MM.1S (cell line): ENCODE results near the gene CST8.

Experiments
- DNase-seq: peaks from one replicate; pipeline ENCODE4 v3.0.0-alpha.2; 2015
- H2AFZ ChIP-seq: fragments of 300-600 bp; sonication (generic); 2 replicates; pipeline ENCODE4 v1.6.0; 2016; ENCODE audit warnings: antibody characterized with exemption, low read length
- H3F3A ChIP-seq: fragments of 300-600 bp; sonication (generic); 2 replicates; pipeline ENCODE4 v1.6.1; 2016; ENCODE audit warnings: mild to moderate bottlenecking, antibody characterized with exemption, low read length, moderate library complexity, mixed read lengths; ENCODE audit not compliant: insufficient read depth
- H3K27ac ChIP-seq: fragments of 300-600 bp; sonication (generic); 2 replicates; pipeline ENCODE4 v1.5.1; 2016; ENCODE audit warnings: mild to moderate bottlenecking, low read length
- H3K27me3 ChIP-seq: fragments of 300-600 bp; sonication (generic); replicated peaks from 2 replicates; pipeline ENCODE4 v1.6.0; 2016; ENCODE audit warnings: low read length; ENCODE audit not compliant: insufficient read depth
- H3K36me3 ChIP-seq: fragments of 300-600 bp; sonication (generic); replicated peaks from 2 replicates; pipeline ENCODE4 v1.6.1; 2016; ENCODE audit warnings: mild to moderate bottlenecking, low read length, mixed read lengths; ENCODE audit not compliant: insufficient read depth
- H3K4me1 ChIP-seq: fragments of 300-600 bp; sonication (generic); 2 replicates; pipeline ENCODE4 v1.6.1; 2016; ENCODE audit warnings: low read length, mixed read lengths
- H3K4me2 ChIP-seq: fragments of 300-600 bp; sonication (generic); 2 replicates; pipeline ENCODE4 v1.6.0; 2016; ENCODE audit warnings: low read depth, low read length
- H3K4me3 ChIP-seq: fragments of 300-600 bp; sonication (generic); 2 replicates; pipeline ENCODE4 v1.5.1; 2016; ENCODE audit warnings: low read length, mixed read lengths
- H3K79me2 ChIP-seq: fragments of 300-600 bp; sonication (generic); 2 replicates; pipeline ENCODE4 v1.6.1; 2016; ENCODE audit warnings: mixed run types, low read length, mixed read lengths
- H3K9ac ChIP-seq: fragments of 300-600 bp; sonication (generic); 2 replicates; pipeline ENCODE4 v1.6.1; 2016; ENCODE audit warnings: low read length, mixed read lengths
- H3K9me2 ChIP-seq: fragments of 300-600 bp; sonication (generic); replicated peaks from 2 replicates; pipeline ENCODE4 v1.6.1; 2016; ENCODE audit warnings: mild to moderate bottlenecking, low read length, mixed read lengths; ENCODE audit not compliant: insufficient read depth
- H3K9me3 ChIP-seq: fragments of 300-600 bp; sonication (generic); replicated peaks from 2 replicates; pipeline ENCODE4 v1.6.1; 2016; ENCODE audit warnings: mild to moderate bottlenecking, low read length, mixed read lengths; ENCODE audit not compliant: insufficient read depth
- H4K20me1 ChIP-seq: fragments of 300-600 bp; sonication (generic); 2 replicates; pipeline ENCODE4 v1.6.1; 2016; ENCODE audit warnings: mild to moderate bottlenecking, low read length, moderate library complexity, mixed read lengths; ENCODE audit not compliant: insufficient read depth
- CTCF ChIP-seq: fragments of 300-600 bp; sonication (generic); IDR thresholded peaks from 2 replicates; pipeline ENCODE4 v1.5.1; 2016; ENCODE audit warnings: antibody characterized with exemption, low read length, mixed read lengths
- EZH2 ChIP-seq: fragments of 300-600 bp; sonication (generic); optimal IDR thresholded peaks from 2 replicates; pipeline ENCODE3; 2017; ENCODE audit warnings: low read depth, mild to moderate bottlenecking, antibody characterized with exemption, low read length, mixed read lengths
- EZH2phosphoT487 ChIP-seq: fragments of 300-600 bp; sonication (generic); IDR thresholded peaks from 2 replicates; pipeline ENCODE4 v1.6.1; 2018; ENCODE audit warnings: antibody characterized with exemption, low read length

Gene CST8

GRCh38 chr20:23451956-23452487 lies 38.9 kb upstream of the CST8 start:
- no peak overlapping the region for H3K4me3 ChIP-seq
- H3K36me3 ChIP-seq: no peaks in the 10 kb centered on the region
- no peak overlapping the region for H2AFZ ChIP-seq
- no peaks in the 10 kb centered on the region for H4K20me1 ChIP-seq
- H3K9me3 ChIP-seq: no peaks in the 10 kb centered on the region
- no peaks in the 10 kb centered on the region for H3K79me2 ChIP-seq
- no peaks in the 10 kb centered on the region for H3K9me2 ChIP-seq
- H3K4me2 ChIP-seq: no peak overlapping the region
- no peak overlapping the region for H3K9ac ChIP-seq
- no peak for DNase-seq
- no peaks in the 10 kb centered on the region for H3K4me1 ChIP-seq
- H3K27me3 ChIP-seq: no peaks in the 10 kb centered on the region
- no peak for TF ChIP-seq EZH2phosphoT487
- TF ChIP-seq EZH2: no peak
- no peak for TF ChIP-seq CTCF
- no peaks in the 10 kb centered on the region for H3F3A ChIP-seq
- H3K27ac ChIP-seq: no peak overlapping the region

- TF ChIP-seq EZH2 (no peak), EZH2phosphoT487 (no peak), CTCF (no peak)
Observed at GRCh38 chr20:23452776-23453175, 38.1 kb upstream of the CST8 start, which contains the start of gene CST11. CST11 (minus strand) TSS chr20:23452876; CDS start chr20:23452811, 65 bp downstream.

GRCh38 chr20:23453549-23454543 lies 37.1 kb upstream of the CST8 start:
- no peaks in the 10 kb centered on the region for H3F3A ChIP-seq
- no peaks in the 10 kb centered on the region for H4K20me1 ChIP-seq
- H3K9me2 ChIP-seq: no peaks in the 10 kb centered on the region
- H3K4me3 ChIP-seq: no peak overlapping the region
- H3K4me1 ChIP-seq: no peaks in the 10 kb centered on the region
- no peak overlapping the region for H3K4me2 ChIP-seq
- no peak overlapping the region for H3K9ac ChIP-seq
- no peak overlapping the region for H3K27ac ChIP-seq
- H2AFZ ChIP-seq: no peak overlapping the region
- no peak for DNase-seq
- no peaks in the 10 kb centered on the region for H3K9me3 ChIP-seq
- no peak for TF ChIP-seq CTCF
- no peak for TF ChIP-seq EZH2
- TF ChIP-seq EZH2phosphoT487: no peak
- no peaks in the 10 kb centered on the region for H3K36me3 ChIP-seq
- no peaks in the 10 kb centered on the region for H3K79me2 ChIP-seq
- no peaks in the 10 kb centered on the region for H3K27me3 ChIP-seq

More at GRCh38 chr20:23452776-23453175, 38.1 kb upstream of the CST8 start, which contains the start of gene CST11:
- Histone ChIP-seq H3K4me2 (no peak within 1 kb of the TSS), H3K9ac (no peak within 1 kb of the TSS), H3F3A (no peaks in the 10 kb centered on the region), H3K9me2 (no peaks in the 10 kb centered on the region), H3K27me3 (no peaks in the 10 kb centered on the region), H3K4me3 (no peak within 1 kb of the TSS), H3K4me1 (no peaks in the 10 kb centered on the region), H3K79me2 (no peaks in the 10 kb centered on the region), H3K36me3 (no peaks in the 10 kb centered on the region), H3K9me3 (no peaks in the 10 kb centered on the region), H4K20me1 (no peaks in the 10 kb centered on the region), H2AFZ (no peak within 1 kb of the TSS), H3K27ac (no peak within 1 kb of the TSS)
- DNase-seq: no peak
